K562 (cell line): Measurements from ENCODE around the gene TOM1L1. TPM values are rescaled to one million over a fixed set of nuclear protein-coding genes. Genes with fewer than 3 reads are reported as not detected.

Source experiments
- ATAC-seq: fragments of 200-7000 bp; cut with Tn5 transposase; 3 replicates; pipeline ENCODE4 v1.9.1; 2020; ENCODE audit warnings: moderate library complexity
- BruUV-seq: library from RNA; stranded (reverse); fragments of 400-500 nt; replicated peaks from 2 replicates; lab custom pipeline; 2021; lab: Mats Ljungman, UMichigan
- CTCF ChIA-PET: fragments of 300-600 bp; formaldehyde crosslinking; extraction: SDS; loops from one replicate; lab custom pipeline; 2021; ENCODE audit warnings: low intra/inter-chr PET ratio; lab: Yijun Ruan, JAX
- POLR2A ChIA-PET: fragments of 300-600, 350-650 bp; sonication (Branson Sonifier 250); formaldehyde crosslinking; extraction: SDS; loops from one replicate; lab custom pipeline; 2021; ENCODE audit warnings: antibody characterized with exemption, inconsistent platforms; lab: Yijun Ruan, JAX
- DNase-seq, 4 experiments: peaks; one replicate each; pipeline versions ENCODE4 v3.0.0 to v3.0.0-alpha.2; 2011 to 2018; ENCODE audit warnings: low spot score in 3 of 4, mixed read lengths in 3 of 4; ENCODE audit errors: extremely low read depth in 1 of 4
- FAIRE-seq: peaks from 2 replicates; lab custom pipeline; 2011; peaks lifted over from hg19 to GRCh38; lab: Jason Lieb, UNC
- H2AFZ ChIP-seq: 2 replicates; pipeline ENCODE4 v1.6.0; 2011; ENCODE audit warnings: low read depth, low read length, control low read depth, inconsistent platforms
- H3K27ac ChIP-seq: fragments of 200-600 bp; 3 replicates; pipeline ENCODE4 v1.8.0; 2011; ENCODE audit warnings: low read depth, mild to moderate bottlenecking, control low read depth, inconsistent platforms, low read length, moderate library complexity, mixed read lengths; ENCODE audit errors: extremely low read depth
- H3K27me3 ChIP-seq, 2 experiments: fragments of 300-600 bp in 1 of 2; 2 replicates in 1 of 2; 3 replicates in 1 of 2; pipeline versions ENCODE4 v1.6.0 to v1.8.0; 2011; ENCODE audit warnings: inconsistent platforms in 2 of 2, low read length in 2 of 2, mild to moderate bottlenecking in 1 of 2, mixed read lengths in 1 of 2, moderate library complexity in 1 of 2; ENCODE audit not compliant: control insufficient read depth in 2 of 2, insufficient read depth in 2 of 2
- H3K36me3 ChIP-seq: fragments of 300-600 bp; 3 replicates; pipeline ENCODE4 v1.8.0; 2011; ENCODE audit warnings: mild to moderate bottlenecking, low read length, inconsistent platforms; ENCODE audit not compliant: control insufficient read depth, insufficient read depth
- H3K4me1 ChIP-seq, 2 experiments: fragments of 200-600 bp in 1 of 2; replicated peaks in 1 of 2; 2 replicates in 1 of 2; 3 replicates in 1 of 2; pipeline versions ENCODE4 v1.5.1 to v1.8.0; 2011; ENCODE audit warnings: inconsistent platforms in 2 of 2, low read length in 2 of 2, mild to moderate bottlenecking in 1 of 2, mixed read lengths in 1 of 2, moderate library complexity in 1 of 2; ENCODE audit not compliant: control insufficient read depth in 2 of 2, insufficient read depth in 2 of 2
- H3K4me2 ChIP-seq: 2 replicates; pipeline ENCODE4 v1.6.1; 2011; ENCODE audit warnings: low read length, control low read depth, inconsistent platforms, mixed read lengths; ENCODE audit not compliant: insufficient read depth
- H3K4me3 ChIP-seq: fragments of 200-600 bp; sonication (generic), shearing (Covaris generic); 2 replicates; pipeline ENCODE4 v1.5.1; 2016; ENCODE audit warnings: control low read depth, inconsistent platforms
- H3K79me2 ChIP-seq: fragments of 200-600 bp; 3 replicates; pipeline ENCODE4 v1.8.0; 2011; ENCODE audit warnings: low read length, inconsistent platforms; ENCODE audit not compliant: control insufficient read depth, insufficient read depth
- H3K9ac ChIP-seq, 2 experiments: 2 replicates each; pipeline versions ENCODE4 v1.6.0 to v1.6.1; 2011; ENCODE audit warnings: low read depth in 2 of 2, low read length in 2 of 2, control low read depth in 1 of 2, inconsistent platforms in 1 of 2, mild to moderate bottlenecking in 1 of 2, mixed read lengths in 1 of 2; ENCODE audit not compliant: insufficient read depth in 1 of 2
- H3K9me1 ChIP-seq: one replicate; pipeline ENCODE4 v1.6.0; 2011; ENCODE audit warnings: inconsistent platforms, mild to moderate bottlenecking, low read length, moderate library complexity; ENCODE audit not compliant: control insufficient read depth, insufficient read depth
- H3K9me3 ChIP-seq: replicated peaks from 2 replicates; pipeline ENCODE4 v1.5.1; 2011; ENCODE audit warnings: low read depth, low read length, inconsistent platforms; ENCODE audit not compliant: control insufficient read depth, insufficient read depth
- H4K20me1 ChIP-seq: replicated peaks from 2 replicates; pipeline ENCODE4 v1.6.1; 2011; ENCODE audit warnings: low read length, inconsistent platforms, mixed read lengths; ENCODE audit not compliant: control insufficient read depth, insufficient read depth
- BCOR ChIP-seq: fragments of 450-650 bp; IDR thresholded peaks from 2 replicates; pipeline ENCODE4 v1.6.1; 2016
- CAMTA2 ChIP-seq: fragments of 250-450 bp; sonication (Bioruptor Pico); conservative IDR thresholded peaks from 2 replicates; pipeline ENCODE4 v1.5.1; 2022
- ESRRA ChIP-seq: fragments of 450-650 bp; IDR thresholded peaks from 2 replicates; pipeline ENCODE4 v1.6.1; 2014; ENCODE audit warnings: low read depth, mild to moderate bottlenecking, moderate library complexity, borderline replicate concordance
- EZH2 ChIP-seq: IDR thresholded peaks from 2 replicates; pipeline ENCODE4 v1.6.1; 2012; ENCODE audit warnings: low read depth, mild to moderate bottlenecking, inconsistent platforms, low read length, borderline replicate concordance
- MED1 ChIP-seq: sonication (generic); formaldehyde crosslinking; IDR thresholded peaks from 2 replicates; pipeline ENCODE4 v1.8.1; 2023; ENCODE audit warnings: missing genetic modification reagents, borderline replicate concordance
- PCBP1 ChIP-seq: fragments of 200-400 bp; formaldehyde crosslinking; IDR thresholded peaks from 2 replicates; pipeline ENCODE4 v1.6.1; 2018; ENCODE audit warnings: mild to moderate bottlenecking, low read depth, low read length; ENCODE audit not compliant: poor library complexity, severe bottlenecking
- RAD21 ChIP-seq, 2 experiments: fragments of 250-450 bp in 1 of 2; fragments of 450-650 bp in 1 of 2; sonication (Bioruptor Pico) in 1 of 2; formaldehyde crosslinking in 1 of 2; IDR thresholded peaks in 1 of 2; conservative IDR thresholded peaks in 1 of 2; 2 replicates each; pipeline versions ENCODE4 v1.4.0 to v1.8.0; 2020 to 2022; ENCODE audit warnings: mild to moderate bottlenecking in 2 of 2, moderate library complexity in 1 of 2
- USF2 ChIP-seq: sonication (generic); formaldehyde crosslinking; IDR thresholded peaks from 2 replicates; pipeline ENCODE4 v1.5.0; 2020; ENCODE audit warnings: missing genetic modification reagents
- ZNF224 ChIP-seq: sonication (generic); formaldehyde crosslinking; IDR thresholded peaks from 2 replicates; pipeline ENCODE4 v1.8.0; 2022; ENCODE audit warnings: mild to moderate bottlenecking, missing genetic modification reagents
- WGBS: fragments of 100-300 bp; shearing (Covaris generic); methylation state at CpG from one replicate; pipeline ENCODE4 v1.1.6; 2016; ENCODE audit warnings: low coverage, mixed read lengths; ENCODE audit not compliant: insufficient coverage; ENCODE audit errors: missing lambda C conversion rate; 5-methylcytosine and 5-hydroxymethylcytosine counted together
- in situ Hi-C: fragments of 300-500 bp; cut with MboI; formaldehyde crosslinking; loops from 4 replicates; pipeline ENCODE4 v1.15.0; 2018; ENCODE audit warnings: inconsistent platforms, mixed read lengths
- intact Hi-C: fragments of 100-400 bp; cut with micrococcal nuclease; formaldehyde crosslinking; loops from 2 replicates; pipeline ENCODE4 v1.14.2; 2022
- polyA plus RNA-seq, 8 experiments: library from polyadenylated mRNA; depleted of rRNA in 4 of 8; stranded (reverse) in 5 of 8; unstranded in 3 of 8; fragments of >200 nt; fragmentation: Nextera tagmentation in 2 of 8; fragmentation: Illumina TruSeq in 1 of 8; extraction: Ambion mirVana in 2 of 8; extraction: Trizol in 1 of 8; gene quantifications; 2 replicates each; pipeline versions ENCODE4 v1.2.1 to v1.2.3, GENCODE V29; 2011 to 2014; ENCODE audit warnings: inconsistent platforms in 1 of 8, missing spikeins in 1 of 8
- total RNA-seq, 7 experiments: library from RNA; depleted of rRNA in 6 of 7; stranded (reverse); fragments of >200 nt in 6 of 7; fragmentation: Illumina TruSeq in 2 of 7; extraction: Trizol in 2 of 7; gene quantifications; 2 replicates each; pipeline versions ENCODE4 v1.2.1 to v1.2.3, GENCODE V29; 2011 to 2021; ENCODE audit warnings: low replicate concordance in 1 of 7
- TF ChIP-seq, protein P1 (sequence below), 2 experiments: fragments of 450-650 bp in 1 of 2; sonication (generic) in 1 of 2; formaldehyde crosslinking; conservative IDR thresholded peaks; 2 replicates each; pipeline versions ENCODE4 v1.4.0 to v1.8.1; 2020 to 2022; ENCODE audit warnings: mild to moderate bottlenecking in 1 of 2, missing genetic modification reagents in 1 of 2
- TF ChIP-seq, protein P2 (sequence below): fragments of 450-650 bp; formaldehyde crosslinking; IDR thresholded peaks from 2 replicates; pipeline ENCODE4 v1.4.0; 2020; ENCODE audit warnings: mild to moderate bottlenecking, moderate library complexity

TOM1L1 gene
- total and polyA plus RNA-seq, 9 of the 15 experiments (the other 6 are each of a cell fraction or from before 2014, with no cell fraction given) = 21.3 to 74.3 (median 31.0) TPM

GRCh38 chr17:54976316-54976715 is 75.7 kb downstream of the TOM1L1 start:
- no peaks in the 10 kb centered on the region for H3K9me3 ChIP-seq
- intact Hi-C loops = no loop called here
- DNase-seq (no peak), FAIRE-seq (no peak)
- TF ChIP-seq BCOR = no peak
- TF ChIP-seq USF2 (CRISPR knock-in tag) = no peak
- TF ChIP-seq, protein P1, sequence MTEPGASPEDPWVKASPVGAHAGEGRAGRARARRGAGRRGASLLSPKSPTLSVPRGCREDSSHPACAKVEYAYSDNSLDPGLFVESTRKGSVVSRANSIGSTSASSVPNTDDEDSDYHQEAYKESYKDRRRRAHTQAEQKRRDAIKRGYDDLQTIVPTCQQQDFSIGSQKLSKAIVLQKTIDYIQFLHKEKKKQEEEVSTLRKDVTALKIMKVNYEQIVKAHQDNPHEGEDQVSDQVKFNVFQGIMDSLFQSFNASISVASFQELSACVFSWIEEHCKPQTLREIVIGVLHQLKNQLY (CRISPR knock-in tag; conservative IDR thresholded peaks at IDR 0.05) = no peak
- no peak for TF ChIP-seq ESRRA
- TF ChIP-seq ZNF224 (CRISPR knock-in tag) = no peak
- TF ChIP-seq PCBP1 = no peak
- TF ChIP-seq CAMTA2 (CRISPR knock-in tag) = no peak
- TF ChIP-seq MED1 (CRISPR knock-in tag) = no peak
- TF ChIP-seq RAD21 (CRISPR knock-in tag; conservative IDR thresholded peaks at IDR 0.05 in 1 of 2, IDR thresholded peaks at IDR 0.05 in 1 of 2) = no peak
- no peak for TF ChIP-seq EZH2
- TF ChIP-seq, protein P2, sequence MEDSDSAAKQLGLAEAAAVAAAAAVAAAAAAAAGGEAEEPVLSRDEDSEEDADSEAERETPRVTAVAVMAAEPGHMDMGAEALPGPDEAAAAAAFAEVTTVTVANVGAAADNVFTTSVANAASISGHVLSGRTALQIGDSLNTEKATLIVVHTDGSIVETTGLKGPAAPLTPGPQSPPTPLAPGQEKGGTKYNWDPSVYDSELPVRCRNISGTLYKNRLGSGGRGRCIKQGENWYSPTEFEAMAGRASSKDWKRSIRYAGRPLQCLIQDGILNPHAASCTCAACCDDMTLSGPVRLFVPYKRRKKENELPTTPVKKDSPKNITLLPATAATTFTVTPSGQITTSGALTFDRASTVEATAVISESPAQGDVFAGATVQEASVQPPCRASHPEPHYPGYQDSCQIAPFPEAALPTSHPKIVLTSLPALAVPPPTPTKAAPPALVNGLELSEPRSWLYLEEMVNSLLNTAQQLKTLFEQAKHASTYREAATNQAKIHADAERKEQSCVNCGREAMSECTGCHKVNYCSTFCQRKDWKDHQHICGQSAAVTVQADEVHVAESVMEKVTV (CRISPR knock-in tag) = no peak
- TF ChIP-seq, all 486 proteins: peak for 0
- Histone ChIP-seq H3K27ac (no peak overlapping the region), H4K20me1 (no peaks in the 10 kb centered on the region), H3K36me3 (no peaks in the 10 kb centered on the region; the same call in 1 of the 3 replicates), H2AFZ (no peak overlapping the region), H3K9ac (no peak overlapping the region), H3K4me2 (no peak overlapping the region), H3K4me1 (peaks cover 0 to 15% of the 10 kb centered on the region in 2 experiments; a peak in 4 of 5 replicates), H3K4me3 (no peak overlapping the region), H3K27me3 (no peaks in the 10 kb centered on the region), H3K79me2 (peaks cover 90% of the 10 kb centered on the region), H3K9me1 (no peaks in the 10 kb centered on the region)
- BruUV-seq = no TSS peak
- in situ Hi-C loops = no loop called here
- ChIA-PET CTCF (no interaction called here), POLR2A (no interaction called here)
- ATAC-seq = no peak
- 93% methylated on average over 3 of the region's 3 CpGs for WGBS
